GM12875 (cell line): ENCODE data around the gene MAN2B2.

Experiments
- H3K4me3 ChIP-seq: one replicate; pipeline ENCODE4 v1.5.1; 2011; ENCODE audit warnings: low read depth, low read length, control low read depth
- TF ChIP-seq, protein P1 (sequence below): IDR thresholded peaks from 2 replicates; pipeline ENCODE4 v1.5.1; 2011; ENCODE audit warnings: low read depth, mild to moderate bottlenecking, control low read depth, inconsistent platforms, low read length, moderate library complexity, borderline replicate concordance; ENCODE audit not compliant: insufficient read depth

Gene MAN2B2

DNA sequence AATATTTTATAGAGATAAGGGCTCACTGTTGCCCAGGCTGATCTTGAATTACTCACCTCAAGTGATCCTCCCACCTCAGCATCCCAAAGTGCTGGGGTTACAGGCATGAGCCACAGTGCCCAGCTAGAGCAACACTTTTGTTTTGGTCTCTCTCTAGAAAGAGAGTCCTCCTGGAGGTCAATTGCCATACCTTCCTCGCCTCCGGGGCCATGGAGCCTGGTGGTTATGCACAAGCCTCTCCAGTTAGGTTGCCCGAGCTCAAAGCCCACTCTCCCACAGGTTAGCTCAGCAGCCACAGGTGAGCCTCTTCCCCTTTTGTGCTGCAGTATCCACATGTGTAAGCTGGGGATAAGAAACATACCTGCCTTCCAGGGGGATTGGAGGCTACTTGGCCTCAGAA is 24.2 kb upstream of the MAN2B2 start:
- TF ChIP-seq, protein P1, sequence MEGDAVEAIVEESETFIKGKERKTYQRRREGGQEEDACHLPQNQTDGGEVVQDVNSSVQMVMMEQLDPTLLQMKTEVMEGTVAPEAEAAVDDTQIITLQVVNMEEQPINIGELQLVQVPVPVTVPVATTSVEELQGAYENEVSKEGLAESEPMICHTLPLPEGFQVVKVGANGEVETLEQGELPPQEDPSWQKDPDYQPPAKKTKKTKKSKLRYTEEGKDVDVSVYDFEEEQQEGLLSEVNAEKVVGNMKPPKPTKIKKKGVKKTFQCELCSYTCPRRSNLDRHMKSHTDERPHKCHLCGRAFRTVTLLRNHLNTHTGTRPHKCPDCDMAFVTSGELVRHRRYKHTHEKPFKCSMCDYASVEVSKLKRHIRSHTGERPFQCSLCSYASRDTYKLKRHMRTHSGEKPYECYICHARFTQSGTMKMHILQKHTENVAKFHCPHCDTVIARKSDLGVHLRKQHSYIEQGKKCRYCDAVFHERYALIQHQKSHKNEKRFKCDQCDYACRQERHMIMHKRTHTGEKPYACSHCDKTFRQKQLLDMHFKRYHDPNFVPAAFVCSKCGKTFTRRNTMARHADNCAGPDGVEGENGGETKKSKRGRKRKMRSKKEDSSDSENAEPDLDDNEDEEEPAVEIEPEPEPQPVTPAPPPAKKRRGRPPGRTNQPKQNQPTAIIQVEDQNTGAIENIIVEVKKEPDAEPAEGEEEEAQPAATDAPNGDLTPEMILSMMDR = no peak
- H3K4me3 ChIP-seq = no peak overlapping the region

DNA sequence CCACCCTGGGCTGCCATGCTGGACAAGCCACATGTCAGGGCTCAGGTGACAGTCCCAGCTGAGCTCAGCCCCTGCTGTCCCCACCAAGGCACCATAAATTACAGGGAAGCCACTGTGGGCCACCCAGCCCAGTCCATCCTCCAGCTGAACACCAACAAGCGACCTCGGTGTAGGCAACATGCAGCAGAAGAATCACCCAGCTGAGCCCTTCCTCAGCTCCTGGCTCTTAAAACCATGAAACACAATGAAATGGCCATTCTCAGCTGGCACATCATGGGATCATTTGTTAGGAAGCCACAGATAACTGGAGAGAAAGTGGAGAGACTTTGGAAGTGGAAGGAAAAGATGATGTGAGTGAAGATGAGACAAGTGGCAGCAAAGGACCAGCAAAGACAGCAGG is 23.3 kb upstream of the MAN2B2 start:
- TF ChIP-seq, protein P1 = no peak
- H3K4me3 ChIP-seq = no peak overlapping the region

- TF ChIP-seq, protein P1 = no peak
- H3K4me3 ChIP-seq = no peak overlapping the region
These were observed 19.5 kb upstream of the MAN2B2 start for GRCh38 chr4:6555519-6555918.

DNA sequence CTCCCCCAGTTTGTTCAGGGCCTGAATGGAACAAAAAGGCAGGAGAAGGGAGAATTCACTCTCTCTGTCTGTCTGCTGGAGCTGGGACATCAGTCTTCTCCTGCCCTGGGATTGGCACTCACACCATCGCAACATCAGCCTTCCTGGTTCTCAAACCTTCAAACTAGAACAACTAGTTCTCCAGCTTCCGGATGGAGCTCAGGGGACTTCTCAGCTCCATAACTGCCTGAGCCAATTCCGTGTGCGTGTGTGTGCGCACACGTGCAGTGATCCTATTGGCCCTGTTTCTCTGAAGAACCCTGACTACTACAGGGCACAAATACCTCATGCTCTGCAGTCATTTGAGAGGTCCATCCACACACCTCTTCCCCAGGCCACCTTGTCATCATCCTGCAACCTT is 18.7 kb upstream of the MAN2B2 start:
- H3K4me3 ChIP-seq = no peak overlapping the region
- TF ChIP-seq, protein P1 = no peak

- H3K4me3 ChIP-seq = no peak overlapping the region
- TF ChIP-seq, protein P1 = no peak
These were observed 17.8 kb upstream of the MAN2B2 start for GRCh38 chr4:6557185-6557584.

DNA sequence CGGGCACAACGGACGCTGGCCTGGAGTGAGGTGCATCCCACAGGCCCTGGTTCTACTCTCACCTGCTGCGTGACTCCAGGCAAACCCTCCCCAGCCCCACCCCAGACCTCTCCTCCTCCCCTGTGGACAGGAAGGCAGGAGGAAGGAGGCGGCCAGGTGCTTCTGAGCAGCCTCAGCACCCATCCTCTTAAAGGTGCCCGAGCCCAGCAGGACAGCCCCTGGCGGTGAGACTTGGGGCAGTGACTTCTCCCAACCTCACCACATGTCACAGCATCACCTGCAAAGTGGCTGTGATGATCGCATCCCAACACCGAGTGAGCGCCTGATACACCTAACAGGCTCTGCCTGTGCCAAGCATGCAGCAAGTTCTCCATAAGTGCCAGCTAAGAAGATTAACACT is 17.1 kb upstream of the MAN2B2 start:
- TF ChIP-seq, protein P1 = no peak
- H3K4me3 ChIP-seq = no peak overlapping the region

GRCh38 chr4:6560416-6561172 is 14.4 kb upstream of the MAN2B2 start:
- no peak overlapping the region for H3K4me3 ChIP-seq
- TF ChIP-seq, protein P1 = no peak
